K562 (cell line): ENCODE data around the gene NEURL1B. TPM values are rescaled to one million over a fixed set of nuclear protein-coding genes. Genes with fewer than 3 reads are reported as not detected.

Experiments used
- CBX3 ChIP-seq, 2 experiments: IDR thresholded peaks; 1 replicate in 1 of 2; 2 replicates in 1 of 2; pipeline ENCODE4 v1.6.1; 2012; ENCODE audit warnings: inconsistent platforms in 2 of 2, low read length in 2 of 2, borderline replicate concordance in 1 of 2, control low read depth in 1 of 2
- CTBP1 ChIP-seq: fragments of 450-650 bp; IDR thresholded peaks from 2 replicates; pipeline ENCODE4 v1.6.1; 2016; ENCODE audit warnings: borderline replicate concordance
- FOSL1 ChIP-seq: fragments of 200-800 bp; sonication (Bioruptor generic); conservative IDR thresholded peaks from 2 replicates; pipeline ENCODE4 v1.6.1; 2016; ENCODE audit warnings: missing genetic modification characterization, missing compliant biosample characterization
- FOXP1 ChIP-seq: sonication (generic); formaldehyde crosslinking; IDR thresholded peaks from 2 replicates; pipeline ENCODE4 v1.8.0; 2022; ENCODE audit warnings: mild to moderate bottlenecking, missing genetic modification reagents
- HNRNPK ChIP-seq: fragments of 200-400 bp; formaldehyde crosslinking; IDR thresholded peaks from one replicate; pipeline ENCODE4 v1.6.1; 2018; ENCODE audit warnings: mild to moderate bottlenecking, low read depth, low read length; ENCODE audit not compliant: poor library complexity, severe bottlenecking
- LARP7 ChIP-seq: fragments of 450-650 bp; IDR thresholded peaks from 2 replicates; pipeline ENCODE4 v1.6.1; 2016
- MAFG ChIP-seq: fragments of 450-650 bp; conservative IDR thresholded peaks from 2 replicates; pipeline ENCODE4 v1.6.1; 2016; ENCODE audit warnings: missing genetic modification characterization, missing compliant biosample characterization
- MAX ChIP-seq: sonication (generic); formaldehyde crosslinking; IDR thresholded peaks from 2 replicates; pipeline ENCODE4 v1.9.0; 2022; ENCODE audit warnings: mild to moderate bottlenecking, missing genetic modification reagents
- RBM34 ChIP-seq: fragments of 200-400 bp; formaldehyde crosslinking; IDR thresholded peaks from 2 replicates; pipeline ENCODE4 v1.6.1; 2018; ENCODE audit warnings: low read length, borderline replicate concordance; ENCODE audit not compliant: insufficient read depth
- SAFB ChIP-seq: fragments of 200-400 bp; formaldehyde crosslinking; IDR thresholded peaks from 2 replicates; pipeline ENCODE4 v1.6.1; 2017; ENCODE audit warnings: low read depth, low read length, borderline replicate concordance
- STAT5B ChIP-seq: fragments of 250-450 bp; sonication (Bioruptor Pico); IDR thresholded peaks from 2 replicates; pipeline ENCODE4 v1.8.0; 2021; ENCODE audit warnings: mild to moderate bottlenecking, inconsistent platforms
- TEAD4 ChIP-seq, 2 experiments: sonication (generic) in 1 of 2; formaldehyde crosslinking in 1 of 2; IDR thresholded peaks; 2 replicates each; pipeline versions ENCODE4 v1.6.1 to v1.8.0; 2012 to 2022; ENCODE audit warnings: borderline replicate concordance in 1 of 2, inconsistent platforms in 1 of 2, low read length in 1 of 2, mild to moderate bottlenecking in 1 of 2, missing genetic modification reagents in 1 of 2
- THAP12 ChIP-seq: fragments of 250-450 bp; sonication (Bioruptor Pico); IDR thresholded peaks from 2 replicates; pipeline ENCODE4 v1.9.0; 2021; ENCODE audit warnings: mild to moderate bottlenecking, inconsistent platforms
- THRB ChIP-seq: fragments of 450-650 bp; formaldehyde crosslinking; conservative IDR thresholded peaks from 2 replicates; pipeline ENCODE4 v1.4.0; 2022; ENCODE audit warnings: mild to moderate bottlenecking, missing genetic modification characterization
- ZBTB17 ChIP-seq: fragments of 450-650 bp; formaldehyde crosslinking; IDR thresholded peaks from 2 replicates; pipeline ENCODE4 v1.4.0; 2020; ENCODE audit warnings: mild to moderate bottlenecking
- ZNF143 ChIP-seq: sonication (generic); formaldehyde crosslinking; IDR thresholded peaks from 2 replicates; pipeline ENCODE4 v1.9.0; 2022; ENCODE audit warnings: mild to moderate bottlenecking, missing genetic modification reagents
- ZNF197 ChIP-seq: fragments of 200-800 bp; sonication (Bioruptor generic); IDR thresholded peaks from 2 replicates; pipeline ENCODE4 v1.6.1; 2016; ENCODE audit warnings: low read depth, missing genetic modification characterization, missing compliant biosample characterization
- polyA plus RNA-seq, 8 experiments: library from polyadenylated mRNA; depleted of rRNA in 4 of 8; stranded (reverse) in 5 of 8; unstranded in 3 of 8; fragments of >200 nt; fragmentation: Nextera tagmentation in 2 of 8; fragmentation: Illumina TruSeq in 1 of 8; extraction: Ambion mirVana in 2 of 8; extraction: Trizol in 1 of 8; gene quantifications; 2 replicates each; pipeline versions ENCODE4 v1.2.1 to v1.2.3, GENCODE V29; 2011 to 2014; ENCODE audit warnings: inconsistent platforms in 1 of 8, missing spikeins in 1 of 8
- total RNA-seq, 7 experiments: library from RNA; depleted of rRNA in 6 of 7; stranded (reverse); fragments of >200 nt in 6 of 7; fragmentation: Illumina TruSeq in 2 of 7; extraction: Trizol in 2 of 7; gene quantifications; 2 replicates each; pipeline versions ENCODE4 v1.2.1 to v1.2.3, GENCODE V29; 2011 to 2021; ENCODE audit warnings: low replicate concordance in 1 of 7
- TF ChIP-seq, protein P1 (sequence below): sonication (generic); formaldehyde crosslinking; IDR thresholded peaks from 2 replicates; pipeline ENCODE4 v1.8.1; 2023; ENCODE audit warnings: mild to moderate bottlenecking, missing genetic modification reagents
- TF ChIP-seq, protein P2 (sequence below): fragments of 250-450 bp; sonication (Bioruptor Pico); IDR thresholded peaks from 2 replicates; pipeline ENCODE4 v1.5.0; 2021; ENCODE audit warnings: mild to moderate bottlenecking, borderline replicate concordance

NEURL1B gene
- total and polyA plus RNA-seq, 9 of the 15 experiments (the other 6 are each of a cell fraction or from before 2014, with no cell fraction given) = 0.04 TPM; not detected in 8

DNA sequence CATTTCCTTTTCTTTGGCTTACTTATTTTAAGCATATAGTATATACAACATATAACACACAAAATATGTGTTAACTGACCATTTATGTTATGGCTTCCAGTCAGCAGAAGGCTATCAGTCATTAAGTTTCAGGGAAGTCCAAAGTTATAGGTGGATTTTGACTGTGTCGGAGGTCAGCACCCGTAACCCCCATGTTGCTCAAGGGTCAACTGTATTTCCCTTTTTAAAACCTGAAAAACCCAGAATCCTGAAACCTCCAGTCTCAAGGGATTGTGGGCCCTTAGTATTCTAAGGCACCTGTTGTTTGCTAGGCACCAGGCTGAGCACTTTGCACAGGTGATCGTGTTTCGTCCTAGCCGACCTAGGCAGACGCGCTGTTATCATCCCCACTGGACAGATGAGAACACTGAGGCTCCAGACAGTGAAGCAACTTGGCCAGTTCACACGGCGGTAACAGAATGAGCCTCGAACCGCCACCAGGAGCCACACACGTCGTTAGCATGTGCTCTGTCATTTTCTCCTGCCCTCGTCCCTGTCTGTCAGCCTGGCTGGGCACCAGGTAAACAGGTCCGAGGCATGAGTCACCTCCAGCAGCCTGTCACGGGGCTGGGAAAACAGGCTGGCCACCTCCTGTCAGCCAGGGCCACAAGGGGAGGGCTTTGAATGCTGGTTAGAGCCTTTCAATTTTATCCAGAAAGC is 90.1 kb downstream of the NEURL1B start (continued):
- TF ChIP-seq FOXP1 (CRISPR knock-in tag) (no peak), THRB (no peak), LARP7 (no peak), STAT5B (no peak), TEAD4 (IDR thresholded peaks at IDR 0.05; ENCODE audit: low read length) (no peak), TEAD4 (CRISPR knock-in tag; IDR thresholded peaks at IDR 0.05; ENCODE audit: borderline replicate concordance) (no peak), MAFG (no peak), ZBTB17 (CRISPR knock-in tag) (no peak), ZNF143 (CRISPR knock-in tag) (no peak), RBM34 (no peak), FOSL1 (peak; percentile 74), MAX (CRISPR knock-in tag) (peak; percentile 58; the same call in 1 of the 2 replicates), CTBP1 (0 out of 2 replicates have a peak, but pooled peaks have one; percentile 25), CBX3 (IDR thresholded peaks at IDR 0.05; ENCODE audit: borderline replicate concordance in 1 of 2, low read length in 2 of 2) (peak in 1 of 2 experiments; percentile 39; a peak in 1 of 3 replicates), SAFB (no peak), HNRNPK (no peak), ZNF197 (CRISPR knock-in tag) (no peak), THAP12 (no peak)
- TF ChIP-seq, protein P1, sequence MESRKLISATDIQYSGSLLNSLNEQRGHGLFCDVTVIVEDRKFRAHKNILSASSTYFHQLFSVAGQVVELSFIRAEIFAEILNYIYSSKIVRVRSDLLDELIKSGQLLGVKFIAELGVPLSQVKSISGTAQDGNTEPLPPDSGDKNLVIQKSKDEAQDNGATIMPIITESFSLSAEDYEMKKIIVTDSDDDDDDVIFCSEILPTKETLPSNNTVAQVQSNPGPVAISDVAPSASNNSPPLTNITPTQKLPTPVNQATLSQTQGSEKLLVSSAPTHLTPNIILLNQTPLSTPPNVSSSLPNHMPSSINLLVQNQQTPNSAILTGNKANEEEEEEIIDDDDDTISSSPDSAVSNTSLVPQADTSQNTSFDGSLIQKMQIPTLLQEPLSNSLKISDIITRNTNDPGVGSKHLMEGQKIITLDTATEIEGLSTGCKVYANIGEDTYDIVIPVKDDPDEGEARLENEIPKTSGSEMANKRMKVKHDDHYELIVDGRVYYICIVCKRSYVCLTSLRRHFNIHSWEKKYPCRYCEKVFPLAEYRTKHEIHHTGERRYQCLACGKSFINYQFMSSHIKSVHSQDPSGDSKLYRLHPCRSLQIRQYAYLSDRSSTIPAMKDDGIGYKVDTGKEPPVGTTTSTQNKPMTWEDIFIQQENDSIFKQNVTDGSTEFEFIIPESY (CRISPR knock-in tag) = peak; percentile 92
- TF ChIP-seq, protein P2, sequence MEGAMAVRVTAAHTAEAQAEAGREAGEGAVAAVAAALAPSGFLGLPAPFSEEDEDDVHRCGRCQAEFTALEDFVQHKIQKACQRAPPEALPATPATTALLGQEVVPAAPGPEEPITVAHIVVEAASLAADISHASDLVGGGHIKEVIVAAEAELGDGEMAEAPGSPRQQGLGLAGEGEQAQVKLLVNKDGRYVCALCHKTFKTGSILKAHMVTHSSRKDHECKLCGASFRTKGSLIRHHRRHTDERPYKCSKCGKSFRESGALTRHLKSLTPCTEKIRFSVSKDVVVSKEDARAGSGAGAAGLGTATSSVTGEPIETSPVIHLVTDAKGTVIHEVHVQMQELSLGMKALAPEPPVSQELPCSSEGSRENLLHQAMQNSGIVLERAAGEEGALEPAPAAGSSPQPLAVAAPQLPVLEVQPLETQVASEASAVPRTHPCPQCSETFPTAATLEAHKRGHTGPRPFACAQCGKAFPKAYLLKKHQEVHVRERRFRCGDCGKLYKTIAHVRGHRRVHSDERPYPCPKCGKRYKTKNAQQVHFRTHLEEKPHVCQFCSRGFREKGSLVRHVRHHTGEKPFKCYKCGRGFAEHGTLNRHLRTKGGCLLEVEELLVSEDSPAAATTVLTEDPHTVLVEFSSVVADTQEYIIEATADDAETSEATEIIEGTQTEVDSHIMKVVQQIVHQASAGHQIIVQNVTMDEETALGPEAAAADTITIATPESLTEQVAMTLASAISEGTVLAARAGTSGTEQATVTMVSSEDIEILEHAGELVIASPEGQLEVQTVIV (CRISPR knock-in tag) = no peak
